ENCODE results near the gene RFX7.
"Not testable (repeated sequence)": the region's sequence is repeated elsewhere in the genome, so short reads cannot be mapped to it uniquely, and the experiment has no call there.

RFX7 gene

DNA sequence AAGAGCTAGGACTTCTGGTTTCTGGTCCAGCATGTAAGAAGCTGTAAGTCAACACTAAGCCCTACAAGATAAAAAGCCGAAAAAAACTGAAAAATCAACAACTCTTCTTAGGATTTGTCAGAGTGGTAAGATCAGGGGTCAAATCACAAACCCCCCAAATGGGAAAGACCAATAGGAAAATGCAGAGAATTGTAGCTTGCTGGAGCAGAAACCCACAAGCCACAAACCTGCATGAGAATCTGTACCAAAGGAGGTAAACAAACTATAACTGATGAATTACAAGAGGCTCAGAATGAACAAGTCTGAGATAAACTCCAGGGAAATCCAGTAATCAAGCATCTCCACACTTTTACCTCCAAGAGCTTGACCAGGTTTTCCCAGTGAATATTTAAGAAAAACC, 36.0 kb downstream of the RFX7 start:
- no peak for DNase-seq (ENCODE audit: extremely low read depth in 1 of 2, low read depth in 1 of 2)

- no peak for DNase-seq (ENCODE audit: extremely low read depth in 1 of 2, low read depth in 1 of 2)
These were observed 36.6 kb downstream of the RFX7 start for GRCh38 chr15:56207092-56207491.

GRCh38 chr15:56205061-56205876, 38.4 kb downstream of the RFX7 start:
- no peak for DNase-seq (ENCODE audit: extremely low read depth in 1 of 2, low read depth in 1 of 2)

DNA sequence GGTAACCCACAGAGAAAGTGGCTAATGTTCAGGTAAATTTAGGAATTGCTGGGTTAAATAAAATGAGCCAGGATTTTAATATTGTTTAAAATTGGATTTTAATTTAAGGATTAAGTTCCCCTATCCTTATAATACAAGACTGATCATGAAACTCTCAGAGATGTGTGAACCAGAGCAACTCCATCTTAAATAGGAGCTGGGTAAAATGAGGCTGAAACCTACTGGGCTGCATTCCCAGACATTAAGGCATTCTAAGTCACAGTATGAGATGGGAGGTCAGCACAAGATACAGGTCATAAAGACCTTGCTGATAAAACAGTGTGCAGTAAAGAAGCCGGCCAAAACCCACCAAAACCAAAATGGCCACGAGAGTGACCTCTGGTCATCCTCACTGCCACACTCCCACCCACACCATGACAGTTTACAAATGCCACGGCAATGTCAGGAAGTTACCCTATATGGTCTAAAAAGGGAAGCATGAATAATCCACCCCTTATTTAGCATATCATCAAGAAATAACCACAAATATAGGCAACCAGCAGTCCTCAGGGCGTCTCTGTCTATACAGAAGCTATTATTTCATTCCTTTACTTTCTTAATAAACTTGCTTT, 40.3 kb downstream of the RFX7 start:
- not testable (repeated sequence) for DNase-seq (ENCODE audit: extremely low read depth in 1 of 2, low read depth in 1 of 2)

GRCh38 chr15:56202701-56203100, 41.0 kb downstream of the RFX7 start:
- DNase-seq (ENCODE audit: extremely low read depth in 1 of 2, low read depth in 1 of 2) = no peak

- DNase-seq (ENCODE audit: extremely low read depth in 1 of 2, low read depth in 1 of 2) = no peak
These were observed 44.6 kb downstream of the RFX7 start for GRCh38 chr15:56199038-56199437.

DNA sequence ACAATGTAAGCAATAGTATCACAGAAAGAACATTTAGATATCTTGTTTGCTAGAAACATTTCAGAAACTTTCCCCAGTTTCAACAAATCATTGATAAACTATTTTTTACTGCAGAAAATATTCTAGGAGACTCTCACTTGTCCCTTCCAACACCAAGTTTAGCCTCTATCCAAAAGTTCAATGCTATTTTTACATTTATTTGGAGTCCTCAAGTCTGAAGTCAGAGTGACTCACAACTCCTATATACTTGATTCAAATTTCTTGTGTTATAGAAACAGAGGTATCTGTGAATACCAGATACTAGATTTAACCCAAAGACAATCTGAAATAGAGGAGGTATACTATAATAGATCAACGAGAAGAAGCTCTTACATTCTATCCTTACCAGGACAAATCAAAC, 49.6 kb downstream of the RFX7 start:
- no peak for DNase-seq (ENCODE audit: extremely low read depth in 1 of 2, low read depth in 1 of 2)

DNA sequence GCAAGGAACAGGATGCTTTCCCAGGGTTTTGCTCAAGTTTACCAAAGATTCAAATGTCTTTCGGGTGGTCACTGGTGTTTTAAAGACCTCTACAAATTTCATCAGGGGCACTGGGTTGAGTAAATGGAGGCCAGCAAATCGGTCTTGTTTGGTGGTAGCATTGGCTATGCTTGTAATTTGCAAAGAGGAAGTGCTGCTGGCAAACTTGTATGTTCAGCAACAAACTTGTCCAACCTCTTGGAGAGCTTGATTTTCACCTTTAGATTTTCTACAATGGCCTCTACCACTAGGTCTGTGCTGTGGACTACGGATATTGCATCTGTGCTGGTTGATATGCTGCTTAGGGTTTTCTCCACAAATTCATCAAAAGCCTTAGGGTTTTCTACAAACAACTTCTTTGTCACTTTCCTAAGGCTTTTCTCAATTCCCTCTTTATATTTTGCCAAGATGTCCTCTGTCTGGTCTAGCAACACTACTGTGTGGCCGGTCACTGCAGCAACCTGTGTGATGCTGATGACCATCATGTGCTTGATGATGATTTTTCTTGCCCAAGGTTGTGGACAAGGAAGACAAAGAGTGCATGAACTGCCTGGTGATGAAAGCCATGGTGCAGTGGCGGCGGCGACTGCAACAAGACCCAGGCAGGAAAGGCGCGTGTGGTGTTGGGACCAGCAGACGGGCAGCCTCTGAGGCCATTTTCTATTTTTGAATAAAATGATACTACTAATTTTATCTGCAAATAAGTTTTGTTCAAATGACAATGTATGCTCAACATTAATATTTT, 50.8 kb downstream of the RFX7 start:
- no peak for DNase-seq (ENCODE audit: extremely low read depth in 1 of 2, low read depth in 1 of 2)

DNA sequence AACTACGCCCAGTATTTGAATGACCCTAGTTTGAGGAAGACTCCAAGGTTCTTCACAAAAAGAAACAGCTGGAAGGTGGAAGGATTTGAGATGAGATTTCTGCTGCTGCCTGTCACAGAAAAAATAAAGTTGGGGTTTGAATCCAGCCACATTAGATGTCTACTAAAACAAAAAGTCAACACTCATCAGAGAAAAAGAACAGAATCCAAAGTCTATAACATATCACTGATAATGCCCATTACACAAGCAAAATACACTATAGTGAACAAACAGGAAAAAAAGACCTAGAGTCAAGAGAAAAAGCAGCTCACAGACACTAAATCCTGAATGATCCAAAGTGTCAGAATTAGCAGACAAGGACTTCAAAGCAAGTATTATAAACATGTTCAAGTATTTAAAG, 56.0 kb downstream of the RFX7 start:
- DNase-seq (ENCODE audit: extremely low read depth in 1 of 2, low read depth in 1 of 2) = no peak

DNA sequence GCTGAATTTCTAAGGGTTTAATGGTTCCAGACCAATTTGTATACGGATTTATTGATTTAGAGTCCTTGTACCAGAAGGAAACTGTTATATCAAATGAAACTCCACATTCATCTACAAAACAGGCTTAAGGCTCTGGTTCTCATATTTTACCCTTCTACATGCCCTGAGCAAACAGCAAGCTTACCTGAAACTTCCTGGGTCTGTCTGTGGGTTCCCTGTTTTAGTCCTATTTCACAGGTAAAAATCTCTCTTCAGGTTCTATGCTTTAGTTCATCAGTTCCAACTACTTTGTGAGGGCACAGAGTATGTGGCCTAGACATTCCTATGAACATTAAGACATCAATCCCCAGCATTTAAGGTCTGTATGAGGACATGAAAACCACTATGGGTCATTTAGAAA, 57.7 kb downstream of the RFX7 start:
- DNase-seq (ENCODE audit: extremely low read depth in 1 of 2, low read depth in 1 of 2) = no peak

- DNase-seq (ENCODE audit: extremely low read depth in 1 of 2, low read depth in 1 of 2) = no peak
These were observed 59.2 kb downstream of the RFX7 start for GRCh38 chr15:56184516-56184915.

DNA sequence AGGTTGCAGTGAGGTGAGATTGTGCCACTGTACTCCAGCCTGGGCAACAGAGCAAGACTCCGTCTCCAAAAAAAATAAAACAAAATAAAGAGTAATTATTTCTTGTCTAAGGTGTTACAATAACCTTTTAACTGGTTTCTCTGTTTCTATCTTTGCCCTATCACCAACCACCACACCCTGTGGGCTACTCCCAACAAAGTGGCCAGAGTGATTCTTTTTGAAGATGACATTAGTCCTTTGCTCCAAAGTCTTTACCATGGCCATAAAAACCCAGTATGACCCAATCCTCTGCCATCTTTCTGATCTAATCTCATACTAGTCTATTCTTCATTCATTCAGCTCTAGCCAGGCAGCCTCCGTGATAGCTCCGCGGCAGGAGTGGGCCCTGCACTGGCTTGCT, 62.8 kb downstream of the RFX7 start:
- no peak for DNase-seq (ENCODE audit: extremely low read depth in 1 of 2, low read depth in 1 of 2)

GRCh38 chr15:56176996-56177395, 66.7 kb downstream of the RFX7 start:
- no peak for DNase-seq (ENCODE audit: extremely low read depth in 1 of 2, low read depth in 1 of 2)

GRCh38 chr15:56175788-56176187, 67.9 kb downstream of the RFX7 start:
- no peak for DNase-seq (ENCODE audit: extremely low read depth in 1 of 2, low read depth in 1 of 2)

DNA sequence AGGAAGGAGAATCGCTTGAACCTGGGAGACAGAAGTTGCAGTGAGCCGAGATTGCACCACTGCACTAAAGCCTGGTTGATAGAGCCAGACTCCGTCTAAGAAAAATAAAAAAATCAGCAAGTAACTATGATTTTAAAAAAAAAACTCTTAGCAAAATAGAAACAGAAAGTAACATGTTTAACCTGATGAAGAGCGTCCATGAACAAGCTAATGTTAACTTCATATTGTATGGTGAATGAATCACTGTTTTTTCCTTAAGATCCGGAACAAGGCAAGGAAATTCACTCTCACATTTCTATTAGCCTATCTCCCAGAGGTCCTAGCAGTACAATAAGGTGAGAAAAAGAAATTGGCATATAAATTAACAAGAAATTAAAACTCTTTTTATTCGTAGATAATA, 69.0 kb downstream of the RFX7 start:
- no peak for DNase-seq (ENCODE audit: extremely low read depth in 1 of 2, low read depth in 1 of 2)

GRCh38 chr15:56168394-56168793, 75.3 kb downstream of the RFX7 start:
- DNase-seq (ENCODE audit: extremely low read depth in 1 of 2, low read depth in 1 of 2) = no peak

- DNase-seq (ENCODE audit: extremely low read depth in 1 of 2, low read depth in 1 of 2) = no peak
These were observed 78.4 kb downstream of the RFX7 start for GRCh38 chr15:56165234-56165633.

GRCh38 chr15:56160966-56161365, 82.7 kb downstream of the RFX7 start:
- DNase-seq (ENCODE audit: extremely low read depth in 1 of 2, low read depth in 1 of 2) = no peak

DNA sequence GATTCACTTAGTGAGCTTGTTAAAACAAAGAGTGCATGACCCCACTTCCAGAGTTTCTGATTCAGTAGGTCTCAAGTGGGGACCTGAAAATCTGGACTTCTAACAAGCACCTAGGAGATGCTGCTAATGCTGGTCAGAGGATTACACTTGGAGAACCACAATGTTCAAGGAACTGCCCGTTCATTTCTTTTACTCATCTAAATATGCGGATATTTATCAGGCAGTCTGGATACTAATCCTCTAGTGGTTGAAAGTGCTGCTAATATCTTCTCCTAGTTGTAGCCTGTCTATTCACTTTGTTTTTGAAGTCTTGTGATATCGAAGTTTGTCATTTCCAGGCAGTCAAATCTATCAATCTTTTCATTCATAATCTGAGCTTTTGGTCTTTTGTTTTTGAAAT, 86.8 kb downstream of the RFX7 start:
- no peak for DNase-seq (ENCODE audit: extremely low read depth in 1 of 2, low read depth in 1 of 2)

GRCh38 chr15:56155278-56155677, 88.4 kb downstream of the RFX7 start:
- not testable (repeated sequence) for DNase-seq (ENCODE audit: extremely low read depth in 1 of 2, low read depth in 1 of 2)

DNA sequence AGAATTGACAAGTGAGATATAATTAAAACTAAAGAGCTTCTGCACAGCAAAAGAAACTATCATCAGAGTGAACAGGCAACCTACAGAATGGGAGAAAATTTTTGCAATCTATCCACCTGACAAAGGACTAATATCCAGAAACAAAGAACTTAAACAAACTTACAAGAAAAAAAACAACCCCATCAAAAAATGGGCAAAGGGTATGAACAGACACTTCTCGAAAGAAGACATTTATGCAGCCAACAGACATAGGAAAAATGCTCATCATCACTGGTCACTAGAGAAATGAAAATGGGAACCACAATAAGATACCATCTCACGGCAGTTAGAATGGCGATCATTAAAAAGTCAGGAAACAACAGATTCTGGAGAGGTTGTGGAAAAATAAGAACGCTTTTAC, 88.9 kb downstream of the RFX7 start:
- not testable (repeated sequence) for DNase-seq (ENCODE audit: extremely low read depth in 1 of 2, low read depth in 1 of 2)

- no peak for DNase-seq (ENCODE audit: extremely low read depth in 1 of 2, low read depth in 1 of 2)
These were observed 93.5 kb downstream of the RFX7 start for GRCh38 chr15:56150204-56150603.

All from activated CD8-positive, alpha-beta memory T cell treated with anti-CD3 and anti-CD28 coated beads for 1 hour (primary cell).